K562 (cell line): ENCODE measurements around the gene RHOBTB3. TPM values are rescaled to one million over a fixed set of nuclear protein-coding genes. Genes with fewer than 3 reads are reported as not detected.

ENCODE experiments used
- ATF6 ChIP-seq: sonication (generic); formaldehyde crosslinking; IDR thresholded peaks from 2 replicates; pipeline ENCODE4 v1.4.0; 2020; ENCODE audit warnings: mild to moderate bottlenecking, missing genetic modification reagents
- CREB3 ChIP-seq: fragments of 450-650 bp; conservative IDR thresholded peaks from 2 replicates; pipeline ENCODE4 v1.6.1; 2016; ENCODE audit warnings: missing genetic modification characterization, low read depth, mild to moderate bottlenecking, missing compliant biosample characterization, moderate library complexity
- DEAF1 ChIP-seq: fragments of 450-650 bp; formaldehyde crosslinking; IDR thresholded peaks from 2 replicates; pipeline ENCODE4 v1.4.0; 2020; ENCODE audit warnings: mild to moderate bottlenecking, moderate library complexity
- ETV6 ChIP-seq, 3 experiments: fragments of 150-350 bp in 1 of 3; sonication (generic) in 1 of 3; formaldehyde crosslinking in 1 of 3; IDR thresholded peaks; 2 replicates each; pipeline versions ENCODE4 v1.6.1 to v1.8.0; 2014 to 2022; ENCODE audit warnings: borderline replicate concordance in 2 of 3, low read depth in 2 of 3, antibody characterized with exemption in 1 of 3, low read length in 1 of 3, mild to moderate bottlenecking in 1 of 3, missing genetic modification reagents in 1 of 3
- GATAD2B ChIP-seq: fragments of 450-650 bp; IDR thresholded peaks from 2 replicates; pipeline ENCODE4 v1.6.1; 2017; ENCODE audit warnings: mild to moderate bottlenecking, borderline replicate concordance
- GTF2E2 ChIP-seq: fragments of 200-800 bp; sonication (Bioruptor generic); IDR thresholded peaks from 2 replicates; pipeline ENCODE4 v1.6.1; 2016; ENCODE audit warnings: missing genetic modification characterization, missing compliant biosample characterization
- HDAC8 ChIP-seq: fragments of 450-650 bp; IDR thresholded peaks from 2 replicates; pipeline ENCODE4 v1.6.1; 2016; ENCODE audit warnings: mild to moderate bottlenecking, missing genetic modification characterization, moderate library complexity, missing compliant biosample characterization
- HLTF ChIP-seq: fragments of 450-650 bp; IDR thresholded peaks from 2 replicates; pipeline ENCODE4 v1.6.1; 2016
- HMBOX1 ChIP-seq: sonication (generic); IDR thresholded peaks from 2 replicates; pipeline ENCODE4 v1.6.1; 2016
- LEF1 ChIP-seq: fragments of 450-650 bp; IDR thresholded peaks from 2 replicates; pipeline ENCODE4 v1.6.1; 2016; ENCODE audit warnings: mild to moderate bottlenecking
- RBBP5 ChIP-seq: fragments of 200-600 bp; sonication (generic); IDR thresholded peaks from 2 replicates; pipeline ENCODE4 v1.6.1; 2012; ENCODE audit warnings: borderline replicate concordance, mild to moderate bottlenecking, low read length, control low read depth, inconsistent platforms; ENCODE audit not compliant: insufficient read depth, poor library complexity, severe bottlenecking
- SAP30 ChIP-seq: fragments of 200-600 bp; sonication (generic); IDR thresholded peaks from 2 replicates; pipeline ENCODE4 v1.6.1; 2012; ENCODE audit warnings: borderline replicate concordance, low read depth, mild to moderate bottlenecking, moderate library complexity, low read length, control low read depth, inconsistent platforms; ENCODE audit not compliant: insufficient read depth, poor library complexity, severe bottlenecking
- SIN3A ChIP-seq, 2 experiments: fragments of 150-350 bp in 1 of 2; IDR thresholded peaks; 2 replicates each; pipeline ENCODE4 v1.6.1; 2011 to 2016; ENCODE audit warnings: borderline replicate concordance in 2 of 2, low read depth in 2 of 2, low read length in 2 of 2, mild to moderate bottlenecking in 2 of 2, moderate library complexity in 2 of 2; ENCODE audit not compliant: control insufficient read depth in 1 of 2
- USF2 ChIP-seq: sonication (generic); formaldehyde crosslinking; IDR thresholded peaks from 2 replicates; pipeline ENCODE4 v1.5.0; 2020; ENCODE audit warnings: missing genetic modification reagents
- WHSC1 ChIP-seq: IDR thresholded peaks from one replicate; pipeline ENCODE4 v1.6.1; 2012; ENCODE audit warnings: low read length, control low read depth, inconsistent platforms
- ZBTB34 ChIP-seq: fragments of 250-450 bp; sonication (Bioruptor Pico); IDR thresholded peaks from 2 replicates; pipeline ENCODE4 v1.8.0; 2021; ENCODE audit warnings: mild to moderate bottlenecking, moderate library complexity
- polyA plus RNA-seq, 8 experiments: library from polyadenylated mRNA; depleted of rRNA in 4 of 8; stranded (reverse) in 5 of 8; unstranded in 3 of 8; fragments of >200 nt; fragmentation: Nextera tagmentation in 2 of 8; fragmentation: Illumina TruSeq in 1 of 8; extraction: Ambion mirVana in 2 of 8; extraction: Trizol in 1 of 8; gene quantifications; 2 replicates each; pipeline versions ENCODE4 v1.2.1 to v1.2.3, GENCODE V29; 2011 to 2014; ENCODE audit warnings: inconsistent platforms in 1 of 8, missing spikeins in 1 of 8
- total RNA-seq, 7 experiments: library from RNA; depleted of rRNA in 6 of 7; stranded (reverse); fragments of >200 nt in 6 of 7; fragmentation: Illumina TruSeq in 2 of 7; extraction: Trizol in 2 of 7; gene quantifications; 2 replicates each; pipeline versions ENCODE4 v1.2.1 to v1.2.3, GENCODE V29; 2011 to 2021; ENCODE audit warnings: low replicate concordance in 1 of 7

RHOBTB3 gene
- total and polyA plus RNA-seq, 9 of the 15 experiments (the other 6 are each of a cell fraction or from before 2014, with no cell fraction given) = 39.7 to 143 (median 115) TPM

- TF ChIP-seq CREB3 (no peak), HDAC8 (no peak), ETV6 (IDR thresholded peaks at IDR 0.05; ENCODE audit: borderline replicate concordance in 1 of 2, low read depth in 2 of 2, low read length in 1 of 2) (no peak; a peak in 1 of 4 replicates), ETV6 (CRISPR knock-in tag; IDR thresholded peaks at IDR 0.05; ENCODE audit: borderline replicate concordance) (no peak), RBBP5 (peak; percentile 90), DEAF1 (peak; percentile 41), SIN3A (IDR thresholded peaks at IDR 0.05; ENCODE audit: borderline replicate concordance in 2 of 2, control insufficient read depth in 1 of 2, low read depth in 2 of 2, low read length in 2 of 2) (peak; percentile 90 to 91; a peak in 2 of 4 replicates), ZBTB34 (CRISPR knock-in tag) (no peak), GTF2E2 (tag) (peak; percentile 75; the same call in 1 of the 2 replicates), USF2 (CRISPR knock-in tag) (peak; percentile 59), WHSC1 (no peak), ATF6 (CRISPR knock-in tag) (no peak), GATAD2B (peak; percentile 97), HLTF (no peak), SAP30 (peak; percentile 60), LEF1 (peak; percentile 71; the same call in 1 of the 2 replicates), HMBOX1 (peak; percentile 27)
Observed at GRCh38 chr5:95730730-95731570, at the start of gene RHOBTB3 (continued).
